T1000 (cell line): ENCODE measurements around the gene THUMPD3.

Experiments
- DNase-seq: peaks from one replicate; lab custom pipeline; 2025; ENCODE audit warnings: mixed read lengths; lab: John Stamatoyannopoulos, UW

THUMPD3 gene

GRCh38 chr3:9361691-9362388 lies 1.0 kb upstream of the THUMPD3 start:
- no peak for DNase-seq

GRCh38 chr3:9369508-9369907 lies 6.7 kb downstream of the THUMPD3 start:
- no peak for DNase-seq

- no peak for DNase-seq
These were observed 10.6 kb downstream of the THUMPD3 start for GRCh38 chr3:9373465-9373864.

DNA sequence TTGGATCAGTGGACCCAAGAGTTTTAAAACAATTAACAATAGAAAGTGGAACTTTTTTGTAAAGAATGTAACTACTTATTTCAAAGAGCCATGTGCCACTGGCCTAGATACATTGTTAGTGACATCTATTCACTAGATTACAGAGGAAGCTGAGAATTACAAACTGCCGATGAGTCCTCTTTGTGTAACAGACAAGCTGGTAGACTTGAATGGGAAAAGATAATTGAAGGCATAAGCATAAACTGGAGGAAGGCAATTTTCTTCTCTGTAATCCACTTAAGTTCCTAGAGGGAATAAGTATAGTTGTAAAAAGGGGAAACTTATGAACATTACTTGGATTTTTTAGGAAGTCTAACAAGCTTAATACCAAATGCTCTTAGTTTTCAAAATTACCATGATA lies 15.1 kb downstream of the THUMPD3 start:
- no peak for DNase-seq

- no peak for DNase-seq
These were observed 16.5 kb downstream of the THUMPD3 start for GRCh38 chr3:9379327-9379726.

GRCh38 chr3:9380014-9380413 lies 17.2 kb downstream of the THUMPD3 start:
- no peak for DNase-seq

DNA sequence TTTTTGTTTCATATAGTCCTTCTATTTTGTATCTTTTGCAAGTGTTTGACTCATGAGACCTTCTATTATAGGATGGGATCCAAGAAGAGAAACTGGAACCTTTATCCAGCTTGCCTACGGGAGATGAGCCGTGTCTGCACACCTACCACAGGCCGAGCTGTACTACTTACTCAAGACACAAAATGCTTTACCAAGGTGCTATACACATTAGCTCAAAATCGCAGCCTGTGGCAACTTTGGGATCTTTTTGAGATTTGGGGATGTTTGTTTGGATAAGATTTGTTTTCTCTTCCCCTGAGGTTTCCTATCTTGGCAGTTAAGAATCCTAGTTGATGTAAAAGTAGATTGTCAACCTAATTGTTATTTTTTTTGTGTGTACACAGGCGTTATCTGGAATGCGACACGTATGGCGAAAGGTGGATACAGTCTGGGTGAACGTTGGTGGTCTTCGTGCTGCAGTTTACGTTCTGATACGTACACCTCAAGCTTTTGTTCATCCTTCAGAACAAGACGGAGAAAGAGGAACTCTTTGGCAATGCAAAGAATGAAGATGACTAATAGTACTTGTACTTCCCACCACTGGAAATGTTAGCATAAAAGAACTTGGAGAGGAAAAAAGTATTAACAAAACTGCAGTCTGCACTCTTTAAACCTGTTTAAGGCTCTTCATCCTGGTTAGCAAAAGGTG lies 21.4 kb downstream of the THUMPD3 start:
- DNase-seq: no peak

DNA sequence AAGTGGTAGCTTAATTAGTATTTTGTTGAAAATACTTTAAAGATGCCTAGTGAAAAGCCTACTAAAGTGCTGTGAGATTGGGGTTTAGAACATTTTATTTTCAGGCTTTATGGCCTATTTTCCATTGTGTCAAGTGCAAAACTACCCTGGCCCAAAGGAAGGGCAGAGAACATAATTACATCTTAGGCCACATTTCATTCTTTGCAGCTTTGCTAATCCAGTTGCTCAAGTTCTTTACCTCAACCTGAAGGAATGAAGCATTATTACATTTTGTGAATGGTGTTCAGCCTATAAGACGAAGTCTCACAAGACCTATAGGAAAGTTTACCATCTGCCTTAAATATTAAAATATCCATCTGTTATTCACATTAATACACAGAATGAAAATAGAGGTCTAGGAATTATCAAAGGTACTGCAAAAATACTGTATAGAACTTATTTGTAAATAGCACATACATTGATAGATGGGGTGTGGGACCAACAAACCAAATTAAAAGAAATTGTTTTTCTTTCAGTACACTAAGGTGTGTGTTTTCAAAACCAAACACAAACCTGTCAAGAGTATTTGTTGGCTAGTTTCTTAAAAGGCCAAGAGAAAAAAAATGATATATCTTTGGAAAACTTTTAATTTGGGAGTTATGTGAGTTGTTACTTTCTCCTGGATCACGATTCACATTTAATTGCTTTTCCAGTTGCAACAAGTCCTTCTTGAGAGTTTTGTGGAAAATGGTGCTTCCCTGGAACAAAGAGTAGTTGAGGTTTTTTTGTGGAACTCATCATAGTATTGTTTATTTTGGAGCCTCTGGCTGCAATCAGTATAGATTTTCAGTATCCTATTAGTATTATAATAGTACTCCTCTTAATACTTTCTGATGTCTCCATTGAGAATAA lies 22.6 kb downstream of the THUMPD3 start:
- no peak for DNase-seq

DNA sequence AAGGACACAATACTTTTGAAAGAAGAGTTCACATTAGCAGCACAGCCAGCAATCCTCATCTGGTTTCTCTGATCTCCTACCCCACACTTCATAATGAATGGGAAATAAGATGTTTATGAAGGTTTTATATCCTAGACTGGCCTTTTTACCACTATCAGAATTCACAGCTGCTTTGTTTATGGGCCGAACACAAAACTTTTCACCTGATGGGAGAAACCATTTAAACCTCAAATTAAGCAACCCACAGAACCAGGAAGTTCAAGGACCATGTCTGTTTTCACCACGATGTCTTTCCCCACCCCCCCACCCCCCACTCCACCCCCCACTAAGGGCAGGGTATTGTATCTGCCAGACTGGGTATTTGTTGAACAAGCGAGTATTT lies 23.2 kb downstream of the THUMPD3 start:
- no peak for DNase-seq

GRCh38 chr3:9386501-9387321 lies 23.9 kb downstream of the THUMPD3 start:
- DNase-seq: no peak

GRCh38 chr3:9387322-9387655 lies 24.4 kb downstream of the THUMPD3 start:
- no peak for DNase-seq

DNA sequence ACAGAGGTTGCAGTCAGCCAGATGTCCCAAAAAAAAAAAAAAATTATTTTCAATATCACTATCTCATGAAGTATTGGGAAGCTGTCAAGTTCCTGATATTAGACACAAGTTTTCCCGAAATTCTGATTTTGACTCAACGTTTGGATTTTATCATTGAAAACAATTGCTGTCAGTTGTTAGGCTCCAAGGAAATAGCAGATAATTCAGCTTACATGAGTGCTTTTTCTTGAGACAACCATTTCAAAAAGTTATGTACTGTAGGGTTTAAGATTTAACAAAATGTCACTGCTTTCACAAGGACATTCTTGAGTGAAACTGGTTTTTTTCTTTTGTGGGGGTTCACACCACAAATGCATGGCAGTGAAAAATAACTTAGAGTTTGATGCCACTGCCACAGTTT lies 25.3 kb downstream of the THUMPD3 start:
- no peak for DNase-seq

DNA sequence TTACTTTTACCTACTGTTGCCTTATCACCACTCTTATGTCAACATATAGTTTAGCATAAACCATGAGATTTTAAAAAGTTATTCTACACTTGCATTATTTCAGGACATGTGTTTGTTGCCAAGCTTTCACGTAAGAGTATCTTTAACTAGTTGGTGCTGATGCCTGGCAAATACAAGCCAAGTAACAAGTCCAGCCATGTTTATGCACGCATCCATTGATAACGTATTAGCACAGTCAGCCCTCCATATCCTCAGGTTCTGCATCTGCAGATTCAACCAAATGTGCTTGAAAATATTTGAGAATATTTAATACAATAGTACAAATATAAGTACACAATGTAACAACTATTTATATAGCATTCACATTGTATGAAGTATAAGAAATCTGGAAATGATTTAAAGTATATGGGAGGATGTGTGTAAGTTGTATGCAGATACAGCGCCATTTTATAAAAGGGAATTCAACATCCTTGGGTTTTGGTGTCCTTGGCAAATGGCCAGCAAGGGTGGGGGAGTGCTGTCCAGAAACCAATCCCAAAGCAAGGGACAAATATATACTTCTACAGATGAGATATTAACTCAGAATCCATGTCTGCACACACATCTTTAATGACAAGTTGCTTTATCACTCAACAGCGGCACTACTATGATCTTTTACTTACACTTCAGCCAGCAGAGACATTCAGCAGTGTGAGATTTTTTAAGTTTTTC lies 25.9 kb downstream of the THUMPD3 start:
- no peak for DNase-seq

GRCh38 chr3:9390265-9390888 lies 27.5 kb downstream of the THUMPD3 start:
- DNase-seq: no peak

- no peak for DNase-seq
These were observed 29.2 kb downstream of the THUMPD3 start for GRCh38 chr3:9392041-9392440.

GRCh38 chr3:9395570-9396300 lies 32.9 kb downstream of the THUMPD3 start:
- no peak for DNase-seq

- DNase-seq: no peak
These were observed 33.4 kb downstream of the THUMPD3 start for GRCh38 chr3:9396301-9396631.

DNA sequence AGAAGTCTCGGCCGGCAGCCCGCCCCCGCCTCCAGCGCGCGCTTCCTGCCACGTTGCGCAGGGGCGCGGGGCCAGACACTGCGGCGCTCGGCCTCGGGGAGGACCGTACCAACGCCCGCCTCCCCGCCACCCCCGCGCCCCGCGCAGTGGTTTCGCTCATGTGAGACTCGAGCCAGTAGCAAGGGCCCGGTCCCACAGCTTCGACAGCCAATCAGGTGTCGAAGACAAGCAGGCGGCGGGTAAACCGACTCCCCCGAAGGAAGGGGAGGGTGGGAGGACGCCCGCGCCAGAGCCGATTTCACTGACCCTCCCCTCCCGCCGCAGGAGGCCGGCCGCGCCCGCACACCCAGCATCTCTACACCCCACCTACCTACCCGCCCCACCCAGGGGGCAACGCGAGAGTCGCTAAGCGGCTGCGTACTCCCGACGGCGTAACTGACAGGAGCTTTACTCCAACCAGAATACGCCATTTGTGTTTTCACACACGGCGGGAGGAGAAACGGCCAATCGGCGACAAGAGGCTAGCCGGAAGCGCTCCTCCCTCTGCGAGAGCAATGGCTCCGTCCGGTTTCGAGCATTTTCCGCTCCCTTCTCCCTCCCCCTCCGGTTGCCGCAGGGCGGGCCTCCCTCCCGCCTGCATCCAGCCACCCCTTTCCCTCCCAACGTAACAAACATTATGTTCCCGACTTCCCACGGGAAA lies 33.9 kb downstream of the THUMPD3 start:
- DNase-seq: peak; percentile 100

DNA sequence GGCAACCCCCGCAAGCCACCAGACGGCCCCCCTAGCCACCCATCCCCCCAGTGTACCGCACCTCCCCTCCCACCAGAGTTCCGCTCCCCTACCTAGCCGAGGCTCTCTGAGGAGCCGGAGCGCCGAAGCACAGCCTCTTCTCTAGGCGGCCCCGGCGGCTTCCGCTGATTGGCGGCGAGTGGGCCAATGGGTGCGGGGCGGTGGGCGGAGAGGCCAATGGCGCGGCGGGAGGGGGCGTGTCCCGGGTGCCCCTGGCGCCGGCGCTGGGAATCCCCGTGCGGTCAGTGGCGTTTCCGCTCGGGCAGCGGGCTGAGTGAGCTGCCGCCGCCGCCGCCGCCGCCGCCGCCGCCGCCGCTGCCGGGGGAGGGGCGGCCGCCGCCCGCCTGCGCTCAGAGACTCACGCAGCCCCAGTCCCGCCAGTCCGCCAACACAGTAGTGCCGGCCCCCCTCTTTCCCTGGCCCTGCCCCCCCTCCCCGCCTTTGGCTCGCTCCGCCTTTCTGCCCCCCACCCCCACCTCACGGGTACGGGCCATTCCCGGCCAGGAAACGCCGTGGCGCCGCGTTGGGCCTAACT lies 34.6 kb downstream of the THUMPD3 start, which contains the start of gene SETD5:
Gene SETD5 (plus strand): TSS at position 284 of the 574 bp plus-strand sequence. CDS start 31,324 bp downstream, outside the sequence.
- DNase-seq: peak; percentile 98
